HEK293 (cell line): ENCODE results near the gene FGD6.

Source experiments
- CTCF ChIA-PET: fragments of 350-600 bp; formaldehyde crosslinking; extraction: SDS; loops from one replicate; lab custom pipeline; 2021; ENCODE audit warnings: antibody characterized with exemption; lab: Yijun Ruan, JAX
- POLR2A ChIA-PET: fragments of 300-600 bp; formaldehyde crosslinking; extraction: SDS; loops from one replicate; lab custom pipeline; 2020; ENCODE audit warnings: antibody characterized with exemption, inconsistent platforms; lab: Yijun Ruan, JAX
- H3K27ac ChIP-seq: fragments of 200-500 bp; sonication (Bioruptor generic); 2 replicates; pipeline ENCODE4 v1.5.1; 2014; ENCODE audit warnings: low read depth, low read length, control low read depth, inconsistent platforms; ENCODE audit errors: extremely low read depth
- H3K36me3 ChIP-seq, 2 experiments: fragments of 200-500 bp in 1 of 2; sonication (Bioruptor generic) in 1 of 2; 1 replicate in 1 of 2; 2 replicates in 1 of 2; pipeline ENCODE4 v1.5.1; 2014 to 2017; ENCODE audit warnings: inconsistent platforms in 2 of 2, low read length in 2 of 2; ENCODE audit not compliant: control insufficient read depth in 2 of 2, insufficient read depth in 1 of 2
- H3K4me1 ChIP-seq: fragments of 200-500 bp; sonication (Bioruptor generic); 2 replicates; pipeline ENCODE4 v1.5.1; 2014; ENCODE audit warnings: mild to moderate bottlenecking, low read length, inconsistent platforms; ENCODE audit not compliant: control insufficient read depth, insufficient read depth
- H3K4me3 ChIP-seq: 2 replicates; pipeline ENCODE4 v1.5.1; 2011; ENCODE audit warnings: low read depth, mild to moderate bottlenecking, control low read depth, low read length, moderate library complexity
- H3K9me3 ChIP-seq: fragments of 200-500 bp; sonication (Bioruptor generic); 2 replicates; pipeline ENCODE4 v1.5.1; 2014; ENCODE audit warnings: low read depth, low read length, inconsistent platforms; ENCODE audit not compliant: control insufficient read depth, insufficient read depth
- KLF10 ChIP-seq: fragments of 450-650 bp; IDR thresholded peaks from 2 replicates; pipeline ENCODE4 v1.5.1; 2018; ENCODE audit warnings: missing biosample characterization, mild to moderate bottlenecking, missing genetic modification characterization
- MEIS1 ChIP-seq: sonication (generic); formaldehyde crosslinking; IDR thresholded peaks from 2 replicates; pipeline ENCODE4 v1.8.1; 2022; ENCODE audit warnings: missing genetic modification reagents, mild to moderate bottlenecking, borderline replicate concordance
- MYNN ChIP-seq: fragments of 450-650 bp; formaldehyde crosslinking; IDR thresholded peaks from 2 replicates; pipeline ENCODE4 v1.5.1; 2016; ENCODE audit warnings: missing biosample characterization, missing genetic modification characterization, borderline replicate concordance
- PRDM1 ChIP-seq: fragments of 450-650 bp; formaldehyde crosslinking; IDR thresholded peaks from 2 replicates; pipeline ENCODE4; 2016; ENCODE audit warnings: missing biosample characterization, missing genetic modification characterization
- SALL2 ChIP-seq: fragments of 450-650 bp; formaldehyde crosslinking; IDR thresholded peaks from 2 replicates; pipeline ENCODE4 v1.5.0; 2017; ENCODE audit warnings: missing biosample characterization, mild to moderate bottlenecking, missing genetic modification characterization, borderline replicate concordance
- ZBTB48 ChIP-seq: fragments of 450-650 bp; formaldehyde crosslinking; IDR thresholded peaks from 2 replicates; pipeline ENCODE4 v1.5.1; 2016; ENCODE audit warnings: missing biosample characterization, missing genetic modification characterization
- ZFHX2 ChIP-seq: fragments of 450-650 bp; formaldehyde crosslinking; conservative IDR thresholded peaks from 2 replicates; pipeline ENCODE4 v1.5.1; 2016; ENCODE audit warnings: missing biosample characterization, missing genetic modification characterization
- ZNF16 ChIP-seq: fragments of 450-650 bp; formaldehyde crosslinking; IDR thresholded peaks from 2 replicates; pipeline ENCODE4 v1.5.1; 2016; ENCODE audit warnings: low read depth, missing biosample characterization, missing genetic modification characterization
- ZNF169 ChIP-seq: fragments of 450-650 bp; formaldehyde crosslinking; IDR thresholded peaks from 2 replicates; pipeline ENCODE4 v1.5.1; 2016; ENCODE audit warnings: missing biosample characterization, missing genetic modification characterization
- ZNF24 ChIP-seq: fragments of 450-650 bp; formaldehyde crosslinking; IDR thresholded peaks from 2 replicates; pipeline ENCODE4 v1.5.1; 2016; ENCODE audit warnings: missing biosample characterization, missing genetic modification characterization
- ZNF544 ChIP-seq: fragments of 450-650 bp; formaldehyde crosslinking; IDR thresholded peaks from 2 replicates; pipeline ENCODE4 v1.5.0; 2017; ENCODE audit warnings: missing biosample characterization, missing genetic modification characterization
- ZNF660 ChIP-seq: fragments of 450-650 bp; IDR thresholded peaks from 2 replicates; pipeline ENCODE4 v1.5.1; 2018; ENCODE audit warnings: missing biosample characterization, mild to moderate bottlenecking, missing genetic modification characterization
- ZNF670 ChIP-seq: fragments of 450-650 bp; formaldehyde crosslinking; IDR thresholded peaks from 2 replicates; pipeline ENCODE4 v1.5.1; 2016; ENCODE audit warnings: missing biosample characterization, missing genetic modification characterization, low read depth
- ZNF791 ChIP-seq: fragments of 450-650 bp; formaldehyde crosslinking; IDR thresholded peaks from 2 replicates; pipeline ENCODE4 v1.5.1; 2016; ENCODE audit warnings: missing biosample characterization, missing genetic modification characterization
- TF ChIP-seq, protein P1 (sequence below): fragments of 450-650 bp; formaldehyde crosslinking; IDR thresholded peaks from 2 replicates; pipeline ENCODE4 v1.5.1; 2016; ENCODE audit warnings: missing biosample characterization, missing genetic modification characterization
- TF ChIP-seq, protein P2 (sequence below): fragments of 450-650 bp; formaldehyde crosslinking; IDR thresholded peaks from 2 replicates; pipeline ENCODE4 v1.5.1; 2016; ENCODE audit warnings: missing biosample characterization, missing genetic modification characterization
- TF ChIP-seq, protein P3 (sequence below): fragments of 450-650 bp; formaldehyde crosslinking; IDR thresholded peaks from 2 replicates; pipeline ENCODE4 v1.5.1; 2016; ENCODE audit warnings: missing biosample characterization, missing genetic modification characterization
- TF ChIP-seq, protein P4 (sequence below): fragments of 450-650 bp; formaldehyde crosslinking; IDR thresholded peaks from 2 replicates; pipeline ENCODE4 v1.5.1; 2016; ENCODE audit warnings: missing biosample characterization, missing genetic modification characterization
- TF ChIP-seq, protein P5 (sequence below): IDR thresholded peaks from 2 replicates; pipeline ENCODE4 v1.6.1; 2011; ENCODE audit warnings: mild to moderate bottlenecking, low read depth, low read length, borderline replicate concordance

The FGD6 gene

DNA sequence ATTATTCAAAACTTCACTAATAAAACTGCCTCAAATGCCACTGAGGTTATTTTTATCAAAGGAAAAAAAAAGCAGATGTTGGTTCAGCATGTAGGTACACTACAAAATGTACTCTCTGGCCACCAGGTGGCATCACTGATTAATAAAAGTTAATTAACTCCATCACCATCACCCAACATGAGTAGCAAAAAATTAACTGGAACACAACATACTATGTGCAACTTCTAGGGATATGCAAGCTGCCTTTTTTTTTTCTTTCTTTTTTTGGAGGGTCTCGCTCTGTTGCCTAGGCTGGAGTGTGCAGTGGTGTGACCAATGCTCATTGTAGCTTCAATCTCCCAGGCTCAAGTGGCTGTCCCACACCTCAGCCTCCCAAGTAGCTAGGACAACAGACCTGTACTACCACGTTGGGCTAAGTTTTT lies 100.1 kb downstream of the FGD6 start (continued):
- TF ChIP-seq ZNF670 (tag by site-specific recombination) (no peak), SALL2 (tag by site-specific recombination) (no peak), KLF10 (tag by site-specific recombination) (no peak)

DNA sequence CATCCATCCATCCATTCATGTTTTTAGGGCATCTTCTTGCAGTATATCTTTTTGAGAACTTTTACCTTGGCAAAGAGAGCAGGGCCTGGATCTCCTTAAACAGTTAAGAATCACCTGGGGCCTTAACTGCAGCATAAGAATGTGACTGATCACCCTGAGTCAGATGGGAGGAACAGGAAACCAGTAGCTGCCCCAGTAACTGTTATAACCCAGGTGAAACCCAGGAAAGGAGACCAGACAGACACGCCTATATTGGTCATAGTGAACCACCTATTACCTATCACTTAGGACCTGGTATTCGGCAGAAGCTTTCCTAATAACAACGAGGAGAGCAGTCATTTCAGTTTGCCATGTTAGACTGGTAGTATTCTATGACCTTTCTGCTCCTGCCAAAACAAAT lies 100.5 kb downstream of the FGD6 start:
- ChIA-PET CTCF (interaction anchor here (0.6 to 3.9 kb wide), 15 partner anchors 12 to 456 kb away, joined by 3 to 54 read pairs (median 3); partner anchors contain the start of gene NR2C1), POLR2A (interaction anchor here (1.0 to 1.5 kb wide), 2 partner anchors 100 to 418 kb away, joined by 3 to 4 read pairs; partner anchors contain the start of genes FGD6 and VEZT)
- no peaks in the 10 kb centered on the region; a peak in 1 of 3 replicates for H3K36me3 ChIP-seq

DNA sequence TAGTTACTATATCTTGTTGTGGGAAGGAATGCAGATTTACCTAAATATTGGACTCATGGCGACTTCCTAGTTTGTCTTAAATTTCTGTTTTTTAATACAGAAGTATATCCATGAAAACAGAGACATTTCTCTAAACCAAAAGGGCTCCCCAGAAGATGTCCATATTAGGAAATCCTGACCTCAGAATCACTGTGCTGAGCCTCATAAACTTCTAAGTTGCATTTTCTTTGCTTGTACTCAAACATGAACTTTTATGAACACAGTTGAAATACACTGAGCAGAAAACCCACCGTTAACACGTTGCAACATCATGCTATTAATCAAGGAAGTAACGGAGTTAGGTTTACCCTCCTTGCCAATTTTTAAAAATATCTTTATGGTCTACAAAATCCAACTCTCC lies 100.9 kb downstream of the FGD6 start:
- no peaks in the 10 kb centered on the region; a peak in 1 of 3 replicates for H3K36me3 ChIP-seq
- no peaks in the 10 kb centered on the region for H3K4me1 ChIP-seq
- H3K4me3 ChIP-seq = no peak overlapping the region
- H3K27ac ChIP-seq = no peak overlapping the region
- no peaks in the 10 kb centered on the region for H3K9me3 ChIP-seq
- CTCF ChIA-PET = interaction anchor here (0.9 to 3.9 kb wide), 9 partner anchors 12 to 700 kb away, joined by 3 to 54 read pairs (median 6); partner anchors contain the start of gene NR2C1
- POLR2A ChIA-PET = interaction anchor here (1.5 kb wide), 1 partner anchor 418 kb away, joined by 4 read pairs; no protein-coding TSS in a partner anchor
- TF ChIP-seq ZNF791 (no peak), ZNF544 (no peak), ZNF169 (tag by site-specific recombination) (no peak), ZFHX2 (no peak), ZBTB48 (tag by site-specific recombination) (no peak), MYNN (no peak), KLF10 (tag by site-specific recombination) (no peak), PRDM1 (tag by site-specific recombination) (no peak), ZNF660 (tag by site-specific recombination) (no peak), MEIS1 (CRISPR knock-in tag) (no peak), ZNF24 (tag by site-specific recombination) (no peak), ZNF16 (tag by site-specific recombination) (no peak)
- TF ChIP-seq, protein P1, sequence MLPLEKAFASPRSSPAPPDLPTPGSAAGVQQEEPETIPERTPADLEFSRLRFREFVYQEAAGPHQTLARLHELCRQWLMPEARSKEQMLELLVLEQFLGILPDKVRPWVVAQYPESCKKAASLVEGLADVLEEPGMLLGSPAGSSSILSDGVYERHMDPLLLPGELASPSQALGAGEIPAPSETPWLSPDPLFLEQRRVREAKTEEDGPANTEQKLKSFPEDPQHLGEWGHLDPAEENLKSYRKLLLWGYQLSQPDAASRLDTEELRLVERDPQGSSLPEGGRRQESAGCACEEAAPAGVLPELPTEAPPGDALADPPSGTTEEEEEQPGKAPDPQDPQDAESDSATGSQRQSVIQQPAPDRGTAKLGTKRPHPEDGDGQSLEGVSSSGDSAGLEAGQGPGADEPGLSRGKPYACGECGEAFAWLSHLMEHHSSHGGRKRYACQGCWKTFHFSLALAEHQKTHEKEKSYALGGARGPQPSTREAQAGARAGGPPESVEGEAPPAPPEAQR (tag by site-specific recombination) = no peak
- TF ChIP-seq, protein P2, sequence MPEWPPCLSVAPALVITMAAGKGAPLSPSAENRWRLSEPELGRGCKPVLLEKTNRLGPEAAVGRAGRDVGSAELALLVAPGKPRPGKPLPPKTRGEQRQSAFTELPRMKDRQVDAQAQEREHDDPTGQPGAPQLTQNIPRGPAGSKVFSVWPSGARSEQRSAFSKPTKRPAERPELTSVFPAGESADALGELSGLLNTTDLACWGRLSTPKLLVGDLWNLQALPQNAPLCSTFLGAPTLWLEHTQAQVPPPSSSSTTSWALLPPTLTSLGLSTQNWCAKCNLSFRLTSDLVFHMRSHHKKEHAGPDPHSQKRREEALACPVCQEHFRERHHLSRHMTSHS = no peak

More for the DNA sequence above, 100.5 kb downstream of the FGD6 start:
- Histone ChIP-seq H3K9me3 (no peaks in the 10 kb centered on the region), H3K4me3 (no peak overlapping the region), H3K4me1 (no peaks in the 10 kb centered on the region), H3K27ac (no peak overlapping the region)
- TF ChIP-seq, protein P3, sequence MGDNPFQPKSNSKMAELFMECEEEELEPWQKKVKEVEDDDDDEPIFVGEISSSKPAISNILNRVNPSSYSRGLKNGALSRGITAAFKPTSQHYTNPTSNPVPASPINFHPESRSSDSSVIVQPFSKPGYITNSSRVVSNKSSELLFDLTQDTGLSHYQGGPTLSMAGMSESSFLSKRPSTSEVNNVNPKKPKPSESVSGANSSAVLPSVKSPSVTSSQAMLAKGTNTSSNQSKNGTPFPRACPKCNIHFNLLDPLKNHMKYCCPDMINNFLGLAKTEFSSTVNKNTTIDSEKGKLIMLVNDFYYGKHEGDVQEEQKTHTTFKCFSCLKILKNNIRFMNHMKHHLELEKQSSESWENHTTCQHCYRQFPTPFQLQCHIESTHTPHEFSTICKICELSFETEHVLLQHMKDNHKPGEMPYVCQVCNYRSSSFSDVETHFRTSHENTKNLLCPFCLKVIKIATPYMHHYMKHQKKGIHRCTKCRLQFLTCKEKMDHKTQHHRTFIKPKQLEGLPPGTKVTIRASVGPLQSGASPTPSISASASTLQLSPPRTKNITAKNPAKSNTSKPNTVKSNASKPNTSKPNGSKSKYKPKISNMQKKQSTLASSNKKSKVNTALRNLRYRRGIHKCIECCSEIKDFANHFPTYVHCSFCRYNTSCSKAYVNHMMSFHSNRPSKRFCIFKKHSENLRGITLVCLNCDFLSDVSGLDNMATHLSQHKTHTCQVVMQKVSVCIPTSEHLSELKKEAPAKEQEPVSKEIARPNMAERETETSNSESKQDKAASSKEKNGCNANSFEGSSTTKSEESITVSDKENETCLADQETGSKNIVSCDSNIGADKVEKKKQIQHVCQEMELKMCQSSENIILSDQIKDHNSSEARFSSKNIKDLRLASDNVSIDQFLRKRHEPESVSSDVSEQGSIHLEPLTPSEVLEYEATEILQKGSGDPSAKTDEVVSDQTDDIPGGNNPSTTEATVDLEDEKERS (tag by site-specific recombination) = no peak
- TF ChIP-seq, protein P4, sequence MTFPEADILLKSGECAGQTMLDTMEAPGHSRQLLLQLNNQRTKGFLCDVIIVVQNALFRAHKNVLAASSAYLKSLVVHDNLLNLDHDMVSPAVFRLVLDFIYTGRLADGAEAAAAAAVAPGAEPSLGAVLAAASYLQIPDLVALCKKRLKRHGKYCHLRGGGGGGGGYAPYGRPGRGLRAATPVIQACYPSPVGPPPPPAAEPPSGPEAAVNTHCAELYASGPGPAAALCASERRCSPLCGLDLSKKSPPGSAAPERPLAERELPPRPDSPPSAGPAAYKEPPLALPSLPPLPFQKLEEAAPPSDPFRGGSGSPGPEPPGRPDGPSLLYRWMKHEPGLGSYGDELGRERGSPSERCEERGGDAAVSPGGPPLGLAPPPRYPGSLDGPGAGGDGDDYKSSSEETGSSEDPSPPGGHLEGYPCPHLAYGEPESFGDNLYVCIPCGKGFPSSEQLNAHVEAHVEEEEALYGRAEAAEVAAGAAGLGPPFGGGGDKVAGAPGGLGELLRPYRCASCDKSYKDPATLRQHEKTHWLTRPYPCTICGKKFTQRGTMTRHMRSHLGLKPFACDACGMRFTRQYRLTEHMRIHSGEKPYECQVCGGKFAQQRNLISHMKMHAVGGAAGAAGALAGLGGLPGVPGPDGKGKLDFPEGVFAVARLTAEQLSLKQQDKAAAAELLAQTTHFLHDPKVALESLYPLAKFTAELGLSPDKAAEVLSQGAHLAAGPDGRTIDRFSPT (tag by site-specific recombination) = no peak
- TF ChIP-seq, protein P5, sequence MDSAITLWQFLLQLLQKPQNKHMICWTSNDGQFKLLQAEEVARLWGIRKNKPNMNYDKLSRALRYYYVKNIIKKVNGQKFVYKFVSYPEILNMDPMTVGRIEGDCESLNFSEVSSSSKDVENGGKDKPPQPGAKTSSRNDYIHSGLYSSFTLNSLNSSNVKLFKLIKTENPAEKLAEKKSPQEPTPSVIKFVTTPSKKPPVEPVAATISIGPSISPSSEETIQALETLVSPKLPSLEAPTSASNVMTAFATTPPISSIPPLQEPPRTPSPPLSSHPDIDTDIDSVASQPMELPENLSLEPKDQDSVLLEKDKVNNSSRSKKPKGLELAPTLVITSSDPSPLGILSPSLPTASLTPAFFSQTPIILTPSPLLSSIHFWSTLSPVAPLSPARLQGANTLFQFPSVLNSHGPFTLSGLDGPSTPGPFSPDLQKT = no peak
- no peak for TF ChIP-seq MYNN
